Renal pelvis (tissue), 4 donors: ENCODE results near the gene ALG2. TPM values are rescaled to one million over a fixed set of nuclear protein-coding genes. Genes with fewer than 3 reads are reported as not detected.

Experiments
- DNase-seq: peaks from one replicate; pipeline ENCODE4 v3.0.0-alpha.2; 2013
- polyA plus RNA-seq, 3 donors: library from polyadenylated mRNA; unstranded; fragments of 120-200 nt; gene quantifications; one replicate each; pipeline ENCODE4 v1.2.1, GENCODE V29; 2013; ENCODE audit not compliant: insufficient read length in 3 of 3

The ALG2 gene
- polyA plus RNA-seq, 3 donors, result 43.1 to 45.6 (median 43.8) TPM

DNA sequence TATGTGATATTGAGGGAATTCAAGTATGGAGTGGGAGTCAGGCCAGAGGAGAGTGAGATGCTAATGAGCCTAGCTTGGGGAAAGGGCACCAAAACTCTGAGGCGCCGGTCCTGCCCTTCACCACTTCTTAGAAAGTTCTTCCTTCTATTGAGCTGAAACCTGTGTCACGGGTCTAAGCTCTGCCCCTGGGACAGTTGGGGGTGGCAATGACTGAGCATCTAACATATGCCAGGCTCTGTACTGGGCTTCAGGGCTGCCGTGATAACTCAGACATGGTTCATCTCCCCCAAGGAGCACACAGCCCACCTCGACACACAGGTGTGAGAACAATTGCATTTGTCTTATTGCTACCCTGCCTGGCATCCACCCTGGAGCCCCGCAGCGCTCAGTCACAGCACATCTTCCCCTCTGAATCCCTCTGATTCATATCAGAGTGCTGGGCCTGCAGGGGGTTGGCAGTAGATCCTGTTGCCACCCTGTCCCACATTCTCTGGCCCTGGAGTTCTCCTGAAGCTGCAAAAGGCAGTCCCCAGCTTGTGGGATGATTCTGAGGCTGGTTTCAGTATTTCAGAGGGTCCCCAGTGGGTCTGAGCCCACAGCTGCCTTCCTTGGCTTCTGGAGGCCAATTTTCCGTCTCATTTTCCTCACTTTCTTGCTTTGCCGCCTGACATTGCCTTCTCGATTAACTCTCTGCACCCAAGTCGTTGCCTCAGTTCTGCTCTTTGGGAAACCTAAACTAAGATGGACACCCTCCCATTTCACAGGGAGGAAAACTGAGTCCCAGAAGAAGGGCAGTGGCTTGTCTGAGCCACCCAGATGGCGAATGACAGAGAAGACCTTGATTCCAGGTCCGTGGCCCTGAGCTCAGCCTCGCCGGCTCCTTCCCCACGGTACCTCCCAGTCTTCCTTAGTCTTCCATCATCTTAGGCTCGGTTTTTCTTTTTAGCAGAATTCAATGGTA is 42.5 kb downstream of the ALG2 start:
- DNase-seq, result no peak

DNA sequence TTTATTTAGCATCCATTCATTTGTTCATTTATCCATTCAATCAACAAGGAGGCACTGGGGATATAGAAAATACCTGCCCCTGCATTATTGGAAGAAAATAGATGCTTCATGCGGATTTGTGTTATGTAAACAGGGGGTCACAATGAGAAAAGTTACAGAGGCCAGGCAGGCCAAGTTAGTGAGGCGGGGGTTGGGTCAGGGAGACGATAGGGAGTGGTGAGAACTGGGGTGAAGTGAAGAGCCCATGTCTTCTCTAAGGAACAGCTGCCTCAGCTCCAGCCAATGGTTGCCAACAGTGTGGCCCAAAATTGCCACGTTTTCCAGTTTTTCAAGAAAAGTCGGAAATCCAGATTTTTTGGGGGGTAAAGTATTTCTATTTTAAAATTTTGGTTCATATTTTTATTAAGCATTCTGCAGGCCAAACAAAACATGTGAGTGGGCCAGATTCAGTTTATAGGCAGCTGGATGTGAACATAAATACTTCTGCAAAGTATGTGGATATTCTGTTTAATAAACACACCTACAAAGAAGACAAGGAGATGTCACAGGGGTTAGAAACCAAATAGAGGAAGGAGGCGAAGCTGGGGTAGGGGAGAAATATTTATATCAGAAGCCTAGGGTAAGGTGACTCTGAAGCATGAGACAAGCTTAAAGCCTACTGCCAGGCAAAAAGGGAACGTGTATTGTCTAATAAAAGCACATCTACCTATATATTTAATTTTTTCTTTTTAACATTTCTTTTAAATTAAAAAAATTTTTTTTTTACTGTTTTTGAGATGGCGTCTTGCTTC is 44.0 kb downstream of the ALG2 start:
- DNase-seq, result no peak

DNA sequence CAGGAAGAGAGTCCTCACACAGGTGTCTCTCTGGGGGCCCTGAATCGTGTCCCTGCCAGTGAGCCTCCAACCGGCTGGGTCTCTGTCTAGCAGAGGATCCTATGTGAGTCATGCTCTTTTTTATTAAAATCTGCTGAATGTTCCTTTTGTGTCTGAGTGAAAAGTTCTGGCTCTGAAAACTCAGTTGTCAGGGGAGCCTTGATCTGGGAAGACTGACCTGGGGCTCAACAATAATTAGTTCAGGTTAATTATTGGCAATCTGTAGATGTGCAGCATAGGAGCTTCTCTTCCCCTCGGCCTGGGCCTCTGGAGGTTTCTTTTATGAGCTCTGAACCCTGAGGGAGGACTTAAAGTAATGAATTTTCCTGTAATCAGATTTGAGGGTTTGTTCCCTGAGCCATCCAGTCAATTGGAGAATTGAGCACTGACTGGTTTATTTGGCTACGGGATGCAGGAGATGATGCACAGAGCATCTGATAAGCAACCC is 45.2 kb downstream of the ALG2 start:
- peak; percentile 20 for DNase-seq

DNA sequence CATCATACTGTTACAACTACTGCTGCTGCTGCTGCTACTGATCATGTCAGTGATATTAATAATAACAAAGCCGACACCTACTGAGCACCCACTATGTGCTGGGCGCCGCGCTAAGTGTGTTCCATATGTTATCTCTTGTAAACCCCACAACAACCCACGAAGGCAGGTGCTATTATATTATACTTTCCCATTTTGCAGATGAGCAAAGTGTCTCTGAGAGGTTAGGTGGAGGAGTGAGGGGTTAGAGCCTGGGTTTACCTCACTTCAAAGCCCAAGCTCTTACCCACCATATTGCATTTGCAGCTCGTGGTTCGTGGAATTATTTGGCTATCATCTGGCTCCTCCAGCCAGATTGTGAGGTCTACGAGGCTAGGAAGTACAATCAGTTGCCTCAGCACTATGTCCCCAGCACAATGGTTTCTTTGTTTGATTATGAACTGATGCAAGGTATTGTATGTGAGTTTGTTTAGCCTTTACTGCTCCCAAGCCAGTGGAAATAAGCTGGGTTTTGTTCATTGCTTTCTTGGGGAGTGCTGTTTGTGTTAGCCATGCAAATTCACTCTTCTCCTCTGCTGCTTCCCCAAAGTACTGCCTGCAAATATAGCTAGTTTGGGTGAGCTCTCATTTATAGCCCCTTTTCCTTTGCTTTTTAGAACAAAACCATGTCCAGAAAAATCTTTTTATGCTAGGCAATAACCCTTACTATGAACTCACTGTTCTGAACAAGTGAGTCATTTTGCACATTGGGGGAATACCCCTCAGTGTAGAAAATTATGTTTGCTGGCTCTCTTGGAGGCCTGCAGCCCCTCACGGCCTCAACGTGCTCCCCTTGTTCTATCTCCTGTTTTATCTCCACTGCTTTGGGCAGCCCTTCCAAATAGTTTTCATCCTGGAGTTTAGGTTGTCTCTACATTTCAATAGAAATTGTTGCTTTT is 47.9 kb downstream of the ALG2 start:
- DNase-seq, result no peak

DNA sequence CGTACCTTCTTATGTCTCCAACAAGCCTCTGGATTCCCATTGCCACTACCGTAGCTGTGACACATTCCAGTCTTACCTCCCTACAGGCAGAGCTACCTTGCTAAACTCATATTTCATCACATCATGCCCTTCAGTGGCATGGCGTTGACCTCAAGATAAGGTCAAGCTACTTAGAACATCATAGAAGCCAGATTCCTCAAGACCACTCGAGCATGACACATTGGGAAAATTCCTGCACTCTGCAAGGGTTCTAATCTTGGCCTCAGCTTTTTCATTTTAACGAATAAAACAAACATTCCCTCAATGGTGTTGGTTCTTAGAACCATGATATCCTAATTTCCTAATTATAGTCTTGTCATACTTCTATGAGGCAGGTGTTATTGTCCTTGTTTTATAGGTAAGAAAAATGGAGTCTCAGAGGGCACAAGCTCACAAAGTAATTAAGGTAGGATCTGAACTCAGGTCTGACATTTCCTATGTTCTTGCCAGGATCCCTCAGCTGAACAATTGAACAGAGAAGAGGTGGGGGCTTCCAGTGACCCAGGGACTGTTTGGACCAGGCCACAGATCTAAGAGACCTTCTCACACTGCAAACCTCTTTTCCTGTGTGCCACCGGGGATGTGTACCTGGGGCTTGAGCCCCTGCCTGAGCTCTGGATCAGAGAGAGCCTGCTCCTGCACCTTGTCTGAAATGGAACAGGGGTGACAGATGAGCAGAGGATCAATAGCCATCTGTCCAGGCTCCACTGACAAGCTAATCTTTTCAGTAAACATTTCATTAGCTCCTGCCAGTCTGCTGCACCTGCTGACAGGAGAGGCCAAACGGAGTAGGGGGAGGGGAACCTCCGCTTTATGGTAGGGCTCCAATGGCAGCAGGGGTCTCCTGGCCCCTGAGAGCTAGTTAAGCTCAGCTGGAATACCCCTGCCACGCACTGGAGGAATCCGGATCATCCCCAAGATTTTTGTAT is 49.3 kb downstream of the ALG2 start:
- DNase-seq, result peak; percentile 50

- no peak for DNase-seq
Observed at GRCh38 chr9:99171225-99172123, 50.3 kb downstream of the ALG2 start.

DNA sequence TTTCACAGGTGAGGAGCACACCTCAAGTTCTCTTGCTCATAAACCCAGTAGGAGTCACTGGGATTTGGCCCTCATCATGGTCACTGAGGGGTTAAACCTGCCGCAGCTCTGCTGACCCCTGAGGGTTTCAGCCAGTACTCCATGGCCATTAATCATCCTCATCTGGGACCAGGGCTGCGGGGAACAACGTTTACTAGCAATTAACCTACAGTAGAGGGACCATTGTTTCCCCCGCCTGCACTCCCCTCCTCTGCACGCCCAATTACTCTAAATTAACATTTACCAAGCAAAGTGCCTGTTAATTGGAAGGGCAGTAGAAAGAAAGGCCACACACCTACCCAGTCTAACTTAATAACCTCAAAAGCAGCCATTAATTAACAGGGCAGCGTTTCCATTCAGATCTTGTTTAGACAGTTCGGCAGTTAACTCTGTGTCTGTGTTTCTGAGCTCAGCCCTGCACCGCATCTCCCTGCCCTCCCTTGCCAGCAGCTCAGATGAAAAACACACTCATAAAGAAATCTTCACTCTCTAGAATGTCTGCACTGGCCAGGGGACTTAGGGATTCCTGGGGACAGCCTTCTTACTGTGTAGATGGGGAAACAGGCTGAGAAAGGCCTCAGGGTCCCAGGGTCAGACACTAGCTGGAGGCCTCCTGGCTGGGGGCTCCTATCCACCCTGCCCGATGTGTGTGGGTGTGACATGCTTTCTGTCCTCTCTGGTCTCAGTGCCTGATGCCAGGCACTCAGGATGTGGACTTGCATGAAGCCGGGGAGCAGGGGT is 51.6 kb downstream of the ALG2 start:
- DNase-seq, result peak; percentile 65

GRCh38 chr9:99169086-99169485 is 52.7 kb downstream of the ALG2 start:
- no peak for DNase-seq

- DNase-seq, result no peak
Observed at GRCh38 chr9:99167694-99168093, 54.0 kb downstream of the ALG2 start.

GRCh38 chr9:99167119-99167518 is 54.6 kb downstream of the ALG2 start:
- no peak for DNase-seq

Other genes starting within 250 kb of the ALG2 start
- gene TGFBR1, start 116.8 kb downstream of the ALG2 start, polyA plus RNA-seq, result 10 to 100 TPM; 41.8 to 44.5 (median 42.2) TPM
- 100 to 1,000 TPM; 137 to 177 (median 162) TPM for gene SEC61B, start 340 bp upstream of the ALG2 start, polyA plus RNA-seq